ENCODE data around the gene EIF3K.
"Not testable (repeated sequence)": the region's sequence is repeated elsewhere in the genome, so short reads cannot be mapped to it uniquely, and the experiment has no call there.

EIF3K gene

GRCh38 chr19:38617764-38618589 is 1.0 kb upstream of the EIF3K start, which contains the start of gene MAP4K1:
TSS of gene MAP4K1 (minus strand) at chr19:38617953. CDS start at chr19:38617895, 58 bp downstream.
- DNase-seq (ENCODE audit: low read depth in 3 of 3): peak; percentile 40 to 81 (median 55)

DNA sequence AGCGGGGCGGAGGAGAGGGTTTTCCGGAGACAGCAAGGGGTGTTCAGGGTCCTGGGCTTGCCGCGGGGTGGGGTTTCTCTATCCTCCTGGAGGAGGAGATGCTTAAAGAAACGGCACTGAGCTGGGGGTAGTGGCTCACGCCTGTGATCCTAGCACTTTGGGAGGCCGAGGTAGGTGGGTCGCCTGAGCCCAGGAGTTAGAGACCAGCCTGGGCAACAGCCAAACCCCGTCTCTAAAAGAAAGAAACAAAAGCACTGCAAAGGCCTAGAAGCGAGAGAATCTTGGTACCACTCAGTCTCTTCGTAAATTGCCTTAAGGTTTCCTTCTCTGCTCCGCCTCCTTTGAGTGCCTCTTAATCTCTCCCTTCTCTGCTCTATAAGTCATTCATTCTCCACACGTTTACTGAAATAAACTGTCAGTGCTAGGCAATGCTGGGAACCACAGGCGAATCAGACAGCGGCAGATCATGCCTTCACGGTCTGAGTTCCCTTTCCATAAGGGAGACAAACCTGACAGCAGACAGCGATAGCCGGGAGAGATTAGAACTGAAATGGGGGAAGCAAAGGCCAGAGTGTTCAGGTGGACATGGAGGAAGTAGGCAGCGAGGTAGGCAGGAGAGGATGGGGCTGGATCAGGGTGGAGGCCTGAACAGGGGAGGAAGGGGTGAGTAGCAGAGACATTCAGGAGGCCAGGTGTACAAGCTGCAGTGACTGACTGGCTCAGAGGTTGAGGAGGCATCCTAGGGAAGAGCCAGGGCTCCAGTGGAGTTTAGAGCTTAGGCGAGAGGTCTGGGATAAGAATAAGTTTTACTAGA is 580 bp downstream of the EIF3K start:
- DNase-seq (ENCODE audit: low read depth in 3 of 3): no peak

DNA sequence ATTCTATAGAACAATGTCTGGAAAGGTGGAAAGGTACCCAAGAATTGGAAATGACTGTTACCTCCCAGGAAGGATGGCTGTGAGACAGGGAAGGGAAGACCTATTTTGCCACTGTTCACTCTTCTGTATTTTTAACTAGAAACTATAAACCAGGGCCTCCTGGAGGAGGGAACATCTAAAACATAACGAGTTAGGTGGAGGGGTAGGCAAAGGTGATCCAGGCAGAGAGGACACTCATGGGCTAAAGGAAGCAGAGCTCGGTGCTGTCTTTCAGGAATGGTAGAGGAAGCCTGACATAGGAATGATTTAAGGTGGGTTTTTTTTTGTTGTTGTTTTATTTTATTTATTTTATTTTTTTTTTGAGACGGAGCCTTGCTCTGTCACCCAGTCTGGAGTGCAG is 5.8 kb downstream of the EIF3K start:
- DNase-seq (ENCODE audit: low read depth in 3 of 3): no peak

- no peak for DNase-seq (ENCODE audit: low read depth in 3 of 3)
Measured at GRCh38 chr19:38626401-38626800, 7.4 kb downstream of the EIF3K start.

DNA sequence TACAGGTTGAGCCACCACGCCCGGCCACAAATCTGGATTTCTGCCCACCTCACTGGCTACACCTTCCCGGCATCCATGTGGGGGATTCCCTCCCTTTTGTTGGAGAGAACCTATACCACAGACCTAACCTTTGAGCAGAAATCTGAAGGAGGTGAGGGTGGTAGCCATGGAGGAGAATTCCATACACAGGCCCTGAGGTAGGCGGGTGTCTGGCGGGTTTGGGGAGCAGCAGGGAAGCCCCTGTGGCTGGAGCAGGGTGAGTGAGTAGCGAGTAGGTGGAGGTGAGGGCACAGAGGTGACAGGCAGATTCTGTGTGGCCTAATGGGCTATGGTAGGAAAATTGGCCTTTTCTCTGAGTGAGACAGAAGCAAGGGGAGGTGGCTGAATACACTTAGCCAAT is 10.6 kb downstream of the EIF3K start:
- no peak for DNase-seq (ENCODE audit: low read depth in 3 of 3)

GRCh38 chr19:38631301-38631700 is 12.3 kb downstream of the EIF3K start:
- DNase-seq (ENCODE audit: low read depth in 3 of 3): not testable (repeated sequence)

DNA sequence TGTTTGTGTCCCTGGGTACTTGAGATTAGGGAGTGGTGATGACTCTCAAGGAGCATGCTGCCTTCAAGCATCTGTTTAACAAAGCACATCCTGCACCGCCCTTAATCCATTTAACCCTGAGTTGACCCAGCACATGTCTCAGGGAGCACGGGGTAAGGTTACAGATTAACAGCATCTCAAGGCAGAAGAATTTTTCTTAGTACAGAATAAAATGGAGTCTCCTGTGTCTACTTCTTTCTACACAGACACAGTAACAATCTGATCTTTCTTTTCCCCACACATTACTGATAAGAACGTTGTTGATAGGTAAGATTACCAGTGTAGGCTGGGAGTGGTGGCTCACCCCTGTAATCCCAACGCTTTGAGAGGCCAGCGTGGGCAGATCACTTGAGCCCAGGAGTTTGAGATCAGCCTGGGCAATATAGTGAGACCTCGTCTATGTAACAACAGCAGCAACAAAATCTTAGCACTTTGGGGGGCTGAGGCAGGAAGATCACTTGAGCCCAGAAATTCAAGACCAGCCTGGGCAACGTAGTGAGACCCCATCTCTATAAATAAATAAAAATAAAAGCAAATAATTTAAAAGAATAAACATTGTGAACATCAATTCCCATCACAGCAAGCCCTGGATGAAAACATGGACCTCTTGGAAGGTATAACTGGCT is 13.0 kb downstream of the EIF3K start:
- DNase-seq (ENCODE audit: low read depth in 3 of 3): not testable (repeated sequence)

DNA sequence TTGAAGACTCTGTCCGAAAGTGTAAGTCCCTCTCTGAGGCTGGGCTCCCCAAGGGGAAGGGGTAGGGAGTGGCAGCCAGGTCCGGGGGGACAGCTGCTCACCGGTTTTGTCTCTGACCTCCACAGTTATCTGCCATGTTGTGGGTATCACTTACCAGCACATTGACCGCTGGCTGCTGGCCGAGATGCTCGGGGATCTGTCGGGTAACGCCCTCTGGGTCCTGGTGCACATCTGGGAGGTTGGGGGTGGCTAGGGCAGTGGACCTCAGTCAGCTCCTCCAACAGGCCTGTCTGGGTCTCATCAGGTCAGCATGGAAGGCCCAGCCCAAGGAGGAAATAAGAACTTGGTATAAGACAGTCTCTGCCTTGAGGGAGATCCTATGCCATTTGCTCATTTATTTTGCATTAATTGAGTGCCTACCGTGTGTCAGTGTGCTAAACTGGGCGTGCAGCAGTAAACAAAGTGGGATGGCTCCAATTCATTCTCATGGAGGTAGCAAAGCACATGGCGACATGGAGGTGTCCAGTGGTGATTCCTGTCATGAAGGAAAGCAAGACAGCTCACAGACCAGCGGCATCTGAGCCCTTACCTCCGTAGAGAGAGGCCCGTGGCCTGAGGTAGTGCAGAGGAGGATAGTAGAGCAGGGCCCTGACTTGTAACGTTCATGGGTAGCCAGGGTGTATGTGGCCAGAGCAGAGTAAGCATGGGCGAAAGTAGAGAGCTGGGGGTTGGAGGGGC is 13.7 kb downstream of the EIF3K start:
- DNase-seq (ENCODE audit: low read depth in 3 of 3): no peak

- DNase-seq (ENCODE audit: low read depth in 3 of 3): peak; percentile 48 to 71 (median 53)
Measured at GRCh38 chr19:38634757-38635482, 15.9 kb downstream of the EIF3K start.

- no peak for DNase-seq (ENCODE audit: low read depth in 3 of 3)
Measured at GRCh38 chr19:38635483-38636399, 16.8 kb downstream of the EIF3K start.

GRCh38 chr19:38638461-38638860 is 19.5 kb downstream of the EIF3K start:
- DNase-seq (ENCODE audit: low read depth in 3 of 3): no peak

DNA sequence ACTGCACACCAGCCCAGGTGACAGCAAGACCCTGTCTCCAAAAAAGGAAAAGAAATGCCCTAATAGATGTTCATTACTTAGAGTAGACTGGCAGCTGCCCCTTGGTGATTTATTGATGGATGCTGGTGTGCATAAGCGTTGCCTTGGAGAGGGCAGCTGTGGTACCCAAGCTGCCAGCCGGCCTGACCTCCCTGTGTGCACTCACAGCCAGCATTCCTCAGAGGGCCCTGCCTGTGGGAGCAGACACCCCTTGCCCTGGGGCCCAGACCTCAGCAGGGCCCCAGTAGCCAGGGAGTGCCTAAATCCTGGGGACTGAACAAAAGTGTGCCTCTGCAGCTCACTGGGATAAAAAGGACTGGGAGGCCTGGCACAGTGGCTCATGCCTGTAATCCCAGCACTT is 20.7 kb downstream of the EIF3K start:
- no peak for DNase-seq (ENCODE audit: low read depth in 3 of 3)

DNA sequence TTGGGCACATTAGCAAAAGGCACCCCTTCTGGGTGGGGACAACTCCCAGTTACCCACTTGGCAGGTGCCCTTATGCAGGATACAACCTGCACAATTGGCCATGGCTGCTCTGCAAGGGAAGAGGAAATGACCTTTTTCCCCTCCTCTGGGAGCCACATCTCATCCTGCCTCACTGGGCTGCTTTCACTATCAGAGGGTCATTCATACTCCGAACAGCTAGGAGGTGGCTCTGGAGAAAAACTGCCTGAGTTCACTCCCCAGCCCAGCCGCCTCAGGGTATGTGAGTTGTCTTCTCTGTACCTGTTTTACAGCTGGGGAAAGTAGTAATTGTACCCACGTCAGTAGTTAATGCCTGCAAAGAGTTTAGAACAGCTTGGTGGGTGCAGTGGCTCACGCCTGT is 21.4 kb downstream of the EIF3K start:
- DNase-seq (ENCODE audit: low read depth in 3 of 3): no peak

GRCh38 chr19:38642176-38642575 is 23.2 kb downstream of the EIF3K start:
- no peak for DNase-seq (ENCODE audit: low read depth in 3 of 3)

- DNase-seq (ENCODE audit: low read depth in 3 of 3): no peak
Measured at GRCh38 chr19:38644719-38645118, 25.7 kb downstream of the EIF3K start.

DNA sequence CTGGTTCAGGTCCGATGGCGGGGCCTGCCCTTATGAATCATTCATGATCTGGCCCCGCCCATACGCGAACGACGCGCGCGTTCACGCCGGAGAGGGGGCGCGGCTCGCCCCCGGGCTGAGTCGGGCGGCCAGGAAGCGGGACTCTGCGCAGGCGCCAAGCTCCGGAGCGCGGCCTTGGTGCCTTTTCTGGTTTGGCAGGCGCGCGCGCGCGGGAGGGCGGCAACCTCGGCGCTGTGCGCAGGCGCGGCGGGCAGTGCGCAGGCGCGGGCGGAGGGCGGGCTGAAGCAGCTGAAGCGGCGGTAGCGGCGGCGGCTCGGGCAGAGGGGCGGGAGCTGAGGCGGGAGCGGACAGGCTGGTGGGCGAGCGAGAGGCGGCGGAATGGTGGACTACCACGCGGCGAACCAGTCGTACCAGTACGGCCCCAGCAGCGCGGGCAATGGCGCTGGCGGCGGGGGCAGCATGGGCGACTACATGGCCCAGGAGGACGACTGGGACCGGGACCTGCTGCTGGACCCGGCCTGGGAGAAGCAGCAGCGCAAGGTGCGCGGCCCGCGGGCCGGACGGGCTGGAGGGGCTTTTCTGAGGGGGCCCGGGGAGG is 28.5 kb downstream of the EIF3K start, which contains the start of gene ACTN4:
ACTN4 (plus strand) TSS at position 282 of the 598 bp plus-strand sequence; CDS start at position 379, 97 bp downstream.
- peak; percentile 99 to 100 (median 100) for DNase-seq (ENCODE audit: low read depth in 3 of 3)

DNA sequence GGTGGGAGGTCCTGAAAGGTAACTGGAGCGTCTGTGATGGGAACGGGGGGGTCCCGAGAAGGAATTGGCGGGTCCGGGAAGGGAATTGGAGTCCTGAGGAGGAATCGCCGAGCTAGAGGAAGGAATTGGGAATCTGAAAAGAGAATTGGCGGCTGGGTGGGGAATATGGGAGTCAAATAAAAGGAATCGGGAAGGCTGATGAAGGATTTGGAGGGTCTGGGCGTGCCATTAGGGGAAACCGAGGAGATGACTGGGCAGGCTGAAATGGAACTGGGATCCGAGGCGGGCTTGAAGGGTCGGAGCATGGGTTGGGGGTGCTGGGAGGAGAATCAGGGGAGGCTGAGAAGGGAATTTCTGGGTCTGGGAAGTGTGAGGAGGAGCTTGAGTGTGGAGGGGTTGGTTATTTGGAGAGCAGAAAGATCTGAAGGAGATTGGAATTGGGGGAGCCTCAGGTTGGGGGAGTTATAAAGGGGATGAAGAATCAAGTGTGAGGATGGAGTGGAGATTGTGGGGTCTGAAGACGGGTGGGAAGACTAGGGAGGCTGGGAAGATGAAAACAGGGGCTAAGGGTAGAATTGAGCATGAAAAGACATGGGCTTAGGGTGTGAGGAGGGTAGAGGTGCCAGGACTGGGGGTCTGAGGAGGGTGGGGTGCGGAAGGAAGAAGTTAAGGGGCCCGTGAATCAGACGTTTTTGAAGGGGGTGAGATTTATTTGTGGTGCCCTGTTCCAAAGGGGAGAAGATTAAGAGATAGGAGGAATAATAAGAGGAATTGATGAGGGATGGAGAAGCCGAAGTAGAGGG is 29.2 kb downstream of the EIF3K start:
- DNase-seq (ENCODE audit: low read depth in 3 of 3): no peak

- DNase-seq (ENCODE audit: low read depth in 3 of 3): no peak
Measured at GRCh38 chr19:38648769-38649304, 29.8 kb downstream of the EIF3K start.

All from stimulated activated CD4-positive, alpha-beta T cell treated with anti-CD3 and anti-CD28 coated beads, TNF-alpha, amount 100 ng/mL, for 24 hours (primary cell).